ENCODE results near the gene PEX3. TPM values are rescaled to one million over a fixed set of nuclear protein-coding genes. Genes with fewer than 3 reads are reported as not detected.
"Not testable (repeated sequence)": the region's sequence is repeated elsewhere in the genome, so short reads cannot be mapped to it uniquely, and the experiment has no call there.

Gene PEX3
- total RNA-seq, 2 donors from 2014 or later = 8.2 to 10.2 TPM

DNA sequence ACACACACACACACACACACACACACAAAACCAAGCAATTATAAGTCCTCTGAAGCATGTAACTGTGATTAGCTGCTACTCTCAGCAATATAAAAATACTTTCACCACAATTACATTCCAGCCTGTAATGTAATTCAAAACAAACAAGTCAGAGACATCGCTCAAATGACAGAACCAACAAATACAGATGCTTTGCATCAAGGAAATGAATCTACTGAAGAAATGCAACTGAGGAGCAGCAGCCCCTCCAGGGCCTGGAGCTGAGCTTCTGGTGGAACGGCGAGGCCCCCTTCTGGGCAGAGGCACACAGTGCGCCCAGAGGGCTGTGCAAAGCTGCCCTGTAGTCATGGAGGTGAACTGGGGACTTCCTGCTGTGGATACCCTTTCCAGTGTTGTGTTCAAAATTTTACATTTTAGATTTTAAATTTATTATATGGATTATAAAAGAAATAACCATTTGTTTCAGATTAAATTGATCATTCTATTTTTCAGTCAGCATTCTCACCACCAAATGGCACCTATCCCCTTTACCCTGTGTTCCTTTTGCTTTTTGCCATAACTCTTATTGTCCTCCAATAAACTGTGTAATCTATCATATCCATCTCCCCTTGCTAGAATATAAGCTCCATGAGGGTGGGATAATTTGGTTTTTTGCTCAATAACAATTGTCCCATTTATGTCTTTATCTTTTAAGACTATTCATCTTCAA is 23.3 kb upstream of the PEX3 start:
- no peak overlapping the region for H3K27ac Mint-ChIP-seq
- peak; percentile 100 for ATAC-seq
- no peaks in the 10 kb centered on the region for H3K9me3 ChIP-seq (ENCODE audit: control insufficient read depth, low read length, poor library complexity, severe bottlenecking)

DNA sequence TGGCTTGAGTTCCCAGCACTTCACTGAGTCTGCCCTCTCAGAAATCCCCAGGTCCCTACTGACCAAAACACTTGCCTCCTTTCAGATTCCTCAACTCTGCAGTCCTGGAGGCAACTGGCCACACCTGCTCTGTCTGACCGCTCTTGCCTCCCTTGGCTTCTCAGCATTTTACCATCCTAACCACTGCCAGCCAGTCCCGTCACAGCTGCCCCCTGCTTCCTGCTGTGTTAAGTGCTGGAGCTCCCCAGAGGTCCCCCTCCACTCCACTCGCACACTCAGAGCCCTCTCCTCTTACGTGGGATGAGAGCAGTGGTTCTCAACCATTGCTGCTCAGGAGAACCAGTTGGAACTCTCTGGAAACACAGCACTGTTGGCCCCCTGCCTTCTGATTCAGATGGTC is 20.6 kb upstream of the PEX3 start:
- H3K36me3 Mint-ChIP-seq (ENCODE audit: low read depth) = peaks cover 5% of the 10 kb centered on the region

More for the DNA sequence above, 23.3 kb upstream of the PEX3 start:
- Mint-ChIP-seq H3K27me3 (no peaks in the 10 kb centered on the region), H3K4me1 (peaks cover 3% of the 10 kb centered on the region), H3K4me3 (no peak overlapping the region), H3K36me3 (ENCODE audit: low read depth) (peaks cover 4% of the 10 kb centered on the region)
- peak; percentile 48 to 68 (median 53) for DNase-seq

DNA sequence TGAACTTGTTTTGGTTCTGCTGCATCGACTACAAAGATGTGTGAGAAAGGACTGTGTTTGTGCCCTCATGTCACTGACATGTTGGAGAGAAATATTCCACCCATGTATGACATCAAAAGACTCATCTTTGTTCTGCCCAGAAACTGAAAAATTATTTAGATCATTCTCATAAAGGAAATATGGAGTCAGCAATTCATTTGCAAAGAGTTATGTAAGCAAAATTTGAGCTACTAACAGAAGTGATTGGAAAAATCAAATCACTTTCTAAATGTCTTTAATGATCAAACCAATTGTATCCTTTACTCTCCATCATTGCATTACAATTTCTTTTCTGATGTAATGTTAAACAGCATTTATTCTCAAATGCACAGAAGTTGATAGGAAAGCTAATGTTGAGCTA is 19.4 kb upstream of the PEX3 start:
- H3K4me1 Mint-ChIP-seq = peaks cover 3% of the 10 kb centered on the region
- DNase-seq = no peak
- H3K27me3 Mint-ChIP-seq = no peaks in the 10 kb centered on the region
- no peak overlapping the region for H3K27ac Mint-ChIP-seq
- ATAC-seq = no peak
- peaks cover 5% of the 10 kb centered on the region for H3K36me3 Mint-ChIP-seq (ENCODE audit: low read depth)
- H3K4me3 Mint-ChIP-seq = no peak overlapping the region
- no peaks in the 10 kb centered on the region for H3K9me3 ChIP-seq (ENCODE audit: control insufficient read depth, low read length, poor library complexity, severe bottlenecking)

More for the DNA sequence above, 20.6 kb upstream of the PEX3 start:
- H3K4me1 Mint-ChIP-seq = peaks cover 3% of the 10 kb centered on the region
- no peak overlapping the region for H3K4me3 Mint-ChIP-seq
- DNase-seq (no peak), ATAC-seq (no peak)
- no peak overlapping the region for H3K27ac Mint-ChIP-seq
- no peaks in the 10 kb centered on the region for H3K27me3 Mint-ChIP-seq
- no peaks in the 10 kb centered on the region for H3K9me3 ChIP-seq (ENCODE audit: control insufficient read depth, low read length, poor library complexity, severe bottlenecking)

DNA sequence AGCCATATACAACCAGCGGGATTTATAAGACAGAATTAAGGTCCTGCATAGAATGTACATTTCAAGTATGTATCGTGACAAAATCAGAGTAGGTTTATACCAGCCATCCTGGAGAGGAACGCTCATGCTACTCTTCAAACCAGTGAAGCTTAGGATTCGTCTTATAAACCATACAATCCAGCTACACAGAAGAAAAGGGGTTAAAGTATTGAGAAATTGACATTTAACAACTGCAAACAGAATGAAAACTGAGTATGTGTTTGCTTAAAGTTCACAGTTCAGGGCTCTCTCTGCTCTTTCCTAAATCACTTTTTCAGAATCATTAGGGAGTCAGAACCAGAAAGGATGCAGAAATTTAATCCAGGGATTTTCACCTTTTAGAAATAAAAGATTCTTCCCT is 18.0 kb upstream of the PEX3 start:
- H3K27ac Mint-ChIP-seq = no peak overlapping the region
- peaks cover 8% of the 10 kb centered on the region for H3K36me3 Mint-ChIP-seq (ENCODE audit: low read depth)
- H3K27me3 Mint-ChIP-seq = no peaks in the 10 kb centered on the region
- ATAC-seq (no peak), DNase-seq (no peak)
- no peaks in the 10 kb centered on the region for H3K4me1 Mint-ChIP-seq
- no peak overlapping the region for H3K4me3 Mint-ChIP-seq
- H3K9me3 ChIP-seq (ENCODE audit: control insufficient read depth, low read length, poor library complexity, severe bottlenecking) = no peaks in the 10 kb centered on the region

DNA sequence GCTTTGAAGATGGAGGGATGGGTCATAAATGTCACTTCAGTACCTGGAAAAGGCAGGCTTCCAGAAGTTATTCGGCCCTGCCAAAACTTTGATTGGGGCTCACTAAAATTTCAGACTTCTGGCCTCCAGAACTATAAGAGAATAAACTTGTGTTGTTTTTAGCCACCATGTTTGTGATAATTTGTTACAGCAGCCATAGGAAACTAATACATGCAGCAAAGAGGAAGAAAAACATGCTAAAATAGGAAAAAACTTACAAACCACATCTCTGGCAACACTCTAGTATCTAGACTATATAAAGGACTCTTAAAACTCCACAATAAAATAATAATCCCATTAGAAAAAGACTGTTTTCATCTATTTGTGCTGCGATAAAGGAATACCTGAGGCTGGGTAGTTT is 9.6 kb upstream of the PEX3 start:
- Mint-ChIP-seq H3K27me3 (no peaks in the 10 kb centered on the region), H3K36me3 (ENCODE audit: low read depth) (peaks cover 8% of the 10 kb centered on the region), H3K4me3 (no peak overlapping the region), H3K27ac (no peak overlapping the region), H3K4me1 (peaks cover 7% of the 10 kb centered on the region)
- no peaks in the 10 kb centered on the region for H3K9me3 ChIP-seq (ENCODE audit: control insufficient read depth, low read length, poor library complexity, severe bottlenecking)
- ATAC-seq (no peak), DNase-seq (no peak)

DNA sequence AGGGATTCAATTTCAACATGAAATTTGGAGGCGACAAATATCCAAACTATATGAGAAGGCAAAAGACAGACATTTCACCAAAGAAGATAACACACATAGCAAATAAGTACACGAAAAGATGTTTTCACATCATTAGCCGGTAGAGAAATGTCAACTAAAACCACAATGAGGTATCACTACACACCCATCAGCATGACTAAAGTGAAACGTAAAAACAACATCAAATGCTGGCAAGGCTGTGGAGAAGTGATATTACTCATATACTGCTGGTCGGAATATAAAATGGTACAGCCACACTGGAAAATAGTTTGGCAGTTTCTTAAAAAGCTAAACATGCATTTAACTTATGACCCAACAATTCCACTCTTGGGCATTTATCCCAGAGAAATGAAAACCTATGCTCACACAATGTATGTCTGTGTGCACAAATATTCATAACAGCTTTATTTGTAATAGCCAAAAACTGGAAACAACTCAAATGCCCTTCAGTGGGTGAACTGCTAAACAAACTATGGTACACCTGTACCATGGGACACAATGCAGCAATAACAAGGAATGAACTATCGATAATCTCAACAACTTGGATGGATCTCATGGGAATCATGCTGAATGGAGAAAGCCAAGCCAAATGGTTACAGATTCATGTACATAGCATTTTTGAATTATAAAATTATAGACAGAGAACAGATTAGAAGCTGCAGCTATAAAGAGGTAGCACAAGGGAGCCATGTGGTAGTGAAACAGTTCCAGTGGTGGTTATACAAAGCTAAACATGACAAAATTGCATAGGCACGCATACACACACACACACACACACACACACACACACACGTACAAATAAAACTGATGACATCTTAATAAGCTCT is 8.7 kb upstream of the PEX3 start:
- ATAC-seq = peak; percentile 37
- no peak overlapping the region for H3K4me3 Mint-ChIP-seq
- H3K27ac Mint-ChIP-seq = no peak overlapping the region
- no peaks in the 10 kb centered on the region for H3K9me3 ChIP-seq (ENCODE audit: control insufficient read depth, low read length, poor library complexity, severe bottlenecking)
- no peak for DNase-seq
- no peaks in the 10 kb centered on the region for H3K27me3 Mint-ChIP-seq
- H3K36me3 Mint-ChIP-seq (ENCODE audit: low read depth) = peaks cover 5% of the 10 kb centered on the region
- H3K4me1 Mint-ChIP-seq = peaks cover 7% of the 10 kb centered on the region

DNA sequence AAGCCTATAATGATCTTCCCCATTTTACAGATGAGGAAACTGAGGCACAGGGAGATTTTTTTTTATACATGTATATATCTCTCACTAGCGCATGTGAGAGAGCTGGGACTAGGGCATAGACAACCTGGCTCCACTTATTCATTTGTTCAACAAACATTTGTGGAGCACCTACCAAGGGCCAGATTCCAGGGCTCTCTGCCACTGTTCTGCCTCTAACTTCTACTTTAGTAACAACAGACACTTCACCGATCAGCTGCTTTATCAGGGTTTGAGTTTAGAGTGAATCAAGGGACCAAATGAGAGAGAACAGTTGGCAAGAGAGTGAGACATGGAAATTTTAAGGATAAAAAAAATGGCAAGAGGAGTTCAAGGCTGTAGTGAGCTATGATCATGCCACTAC is 7.5 kb upstream of the PEX3 start:
- H3K27me3 Mint-ChIP-seq = no peaks in the 10 kb centered on the region
- no peak overlapping the region for H3K4me3 Mint-ChIP-seq
- ATAC-seq (no peak), DNase-seq (no peak)
- H3K4me1 Mint-ChIP-seq = peaks cover 7% of the 10 kb centered on the region
- no peak overlapping the region for H3K27ac Mint-ChIP-seq
- H3K36me3 Mint-ChIP-seq (ENCODE audit: low read depth) = peaks cover 5% of the 10 kb centered on the region
- no peaks in the 10 kb centered on the region for H3K9me3 ChIP-seq (ENCODE audit: control insufficient read depth, low read length, poor library complexity, severe bottlenecking)

DNA sequence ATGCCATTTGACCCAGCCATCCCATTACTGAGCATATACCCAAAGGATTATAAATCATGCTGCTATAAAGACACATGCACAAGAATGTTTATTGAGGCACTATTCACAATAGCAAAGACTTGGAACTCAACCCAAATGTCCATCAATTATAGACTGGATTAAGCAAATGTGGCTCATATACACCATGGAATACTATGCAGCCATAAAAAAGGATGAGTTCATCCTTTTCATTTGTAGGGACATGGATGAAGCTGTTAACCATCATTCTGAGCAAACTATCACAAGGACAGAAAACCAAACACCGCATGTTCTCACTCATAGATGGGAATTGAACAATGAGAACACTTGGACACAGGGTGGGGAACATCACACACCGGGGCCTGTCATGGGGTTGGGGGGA is 2.7 kb upstream of the PEX3 start:
- H3K4me3 Mint-ChIP-seq; H3K36me3 Mint-ChIP-seq (ENCODE audit: low read depth); H3K27ac Mint-ChIP-seq; H3K27me3 Mint-ChIP-seq; DNase-seq; H3K9me3 ChIP-seq (ENCODE audit: control insufficient read depth, low read length, poor library complexity, severe bottlenecking); ATAC-seq: not testable (repeated sequence)
- H3K4me1 Mint-ChIP-seq = peaks cover 21% of the 10 kb centered on the region

DNA sequence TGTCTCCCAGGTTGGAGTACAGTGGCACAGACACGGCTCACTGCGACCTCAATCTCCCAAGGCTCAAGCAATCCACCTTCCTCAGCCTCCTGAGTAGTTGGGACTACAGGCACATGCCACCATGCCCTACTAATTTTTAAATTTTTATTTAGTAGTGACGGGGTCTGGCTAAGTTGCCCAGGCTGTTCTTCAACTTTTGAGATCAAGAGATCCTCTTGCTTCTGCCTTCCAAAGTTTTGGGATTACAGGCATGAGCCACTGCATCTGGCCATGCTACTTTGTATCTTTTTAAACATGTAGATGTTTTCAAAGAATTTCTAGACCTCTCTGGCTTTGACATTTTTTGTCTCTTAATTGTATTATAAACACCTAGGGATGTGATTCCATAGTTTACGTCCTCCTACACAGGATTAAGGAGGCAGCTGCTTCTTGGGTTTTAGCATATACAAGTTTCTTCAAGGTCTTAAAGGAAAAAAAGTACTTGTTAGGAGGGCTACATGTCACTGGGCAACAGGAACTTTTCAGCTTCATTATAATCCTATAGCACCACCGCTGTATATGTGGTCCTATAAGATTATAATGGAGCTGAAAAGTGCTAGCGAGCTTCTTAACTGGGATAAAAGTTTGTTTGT is 1.4 kb upstream of the PEX3 start:
- peaks cover 2% of the 10 kb centered on the region for H3K36me3 Mint-ChIP-seq (ENCODE audit: low read depth)
- H3K4me1 Mint-ChIP-seq = peaks cover 23% of the 10 kb centered on the region
- H3K9me3 ChIP-seq (ENCODE audit: control insufficient read depth, low read length, poor library complexity, severe bottlenecking) = no peaks in the 10 kb centered on the region
- ATAC-seq (no peak), DNase-seq (no peak)
- peak overlapping the region; percentile 98 for H3K4me3 Mint-ChIP-seq
- H3K27me3 Mint-ChIP-seq = no peaks in the 10 kb centered on the region
- H3K27ac Mint-ChIP-seq = peak overlapping the region; percentile 93

DNA sequence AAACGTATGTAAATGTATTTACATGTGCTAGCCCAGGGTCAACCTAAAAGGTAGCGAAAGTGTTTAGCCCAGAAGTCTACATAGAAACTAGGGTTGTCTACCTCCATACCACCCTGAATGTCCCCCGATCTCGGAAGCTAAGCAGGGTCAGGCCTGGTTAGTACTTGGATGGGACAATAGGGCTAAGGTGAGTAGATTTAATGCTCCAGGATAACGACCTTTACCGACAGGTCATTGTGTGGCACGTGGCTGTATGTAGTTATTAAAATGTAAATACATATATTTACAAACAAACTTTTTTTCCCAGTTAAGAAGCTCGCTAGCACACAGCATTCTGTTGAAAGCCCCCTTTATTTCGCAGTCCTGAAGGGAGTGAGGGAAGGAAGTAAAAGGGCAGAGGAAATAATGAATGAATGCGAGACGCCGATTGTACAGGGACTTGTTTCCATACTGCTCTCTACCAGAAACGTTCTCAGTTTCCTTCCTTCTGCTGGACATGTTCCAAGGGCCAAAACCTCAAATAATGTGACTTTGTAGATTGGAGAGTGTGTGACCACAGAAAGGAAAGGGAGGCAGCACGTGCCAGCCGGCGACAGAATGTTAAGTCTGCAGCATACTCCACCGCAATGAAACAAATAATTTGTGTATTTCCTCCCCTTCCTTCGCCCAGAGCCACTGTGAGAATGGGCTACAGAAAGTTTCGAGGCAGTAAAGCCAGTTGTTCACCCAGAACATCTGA is 722 bp upstream of the PEX3 start:
- no peaks in the 10 kb centered on the region for H3K9me3 ChIP-seq (ENCODE audit: control insufficient read depth, low read length, poor library complexity, severe bottlenecking)
- peak; percentile 15 to 66 (median 34) for DNase-seq

DNA sequence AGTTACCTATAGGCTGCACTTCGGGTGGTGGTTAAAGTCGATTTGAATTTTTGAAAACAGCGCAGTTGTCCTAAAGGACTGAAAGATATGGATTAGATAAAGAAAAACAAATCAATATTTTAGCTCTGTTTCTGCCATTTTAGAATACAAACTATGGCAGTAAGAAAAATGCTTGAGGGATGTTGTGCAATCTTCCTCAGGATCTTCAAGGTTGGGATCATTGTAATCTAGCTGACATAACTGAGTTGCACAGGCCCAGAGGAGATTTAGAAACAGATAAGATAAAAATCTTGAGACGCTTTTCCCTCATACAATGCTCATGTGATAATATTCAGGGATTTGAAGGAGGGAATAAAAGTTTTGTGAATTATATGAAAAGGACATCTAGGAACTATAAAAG is 926 bp downstream of the PEX3 start:
- Mint-ChIP-seq H3K4me1 (peaks cover 27% of the 10 kb centered on the region), H3K27ac (peak overlapping the region; percentile 93), H3K4me3 (peak overlapping the region; percentile 98), H3K36me3 (ENCODE audit: low read depth) (peaks cover 5% of the 10 kb centered on the region), H3K27me3 (no peaks in the 10 kb centered on the region)
- no peak for ATAC-seq
- no peaks in the 10 kb centered on the region for H3K9me3 ChIP-seq (ENCODE audit: control insufficient read depth, low read length, poor library complexity, severe bottlenecking)
- no peak for DNase-seq

More for the DNA sequence above, 722 bp upstream of the PEX3 start:
- H3K27me3 Mint-ChIP-seq = no peaks in the 10 kb centered on the region
- peaks cover 5% of the 10 kb centered on the region for H3K36me3 Mint-ChIP-seq (ENCODE audit: low read depth)
- H3K27ac Mint-ChIP-seq = peak overlapping the region; percentile 93
- peak; percentile 17 for ATAC-seq
- H3K4me3 Mint-ChIP-seq = peak overlapping the region; percentile 98
- peaks cover 24% of the 10 kb centered on the region for H3K4me1 Mint-ChIP-seq

DNA sequence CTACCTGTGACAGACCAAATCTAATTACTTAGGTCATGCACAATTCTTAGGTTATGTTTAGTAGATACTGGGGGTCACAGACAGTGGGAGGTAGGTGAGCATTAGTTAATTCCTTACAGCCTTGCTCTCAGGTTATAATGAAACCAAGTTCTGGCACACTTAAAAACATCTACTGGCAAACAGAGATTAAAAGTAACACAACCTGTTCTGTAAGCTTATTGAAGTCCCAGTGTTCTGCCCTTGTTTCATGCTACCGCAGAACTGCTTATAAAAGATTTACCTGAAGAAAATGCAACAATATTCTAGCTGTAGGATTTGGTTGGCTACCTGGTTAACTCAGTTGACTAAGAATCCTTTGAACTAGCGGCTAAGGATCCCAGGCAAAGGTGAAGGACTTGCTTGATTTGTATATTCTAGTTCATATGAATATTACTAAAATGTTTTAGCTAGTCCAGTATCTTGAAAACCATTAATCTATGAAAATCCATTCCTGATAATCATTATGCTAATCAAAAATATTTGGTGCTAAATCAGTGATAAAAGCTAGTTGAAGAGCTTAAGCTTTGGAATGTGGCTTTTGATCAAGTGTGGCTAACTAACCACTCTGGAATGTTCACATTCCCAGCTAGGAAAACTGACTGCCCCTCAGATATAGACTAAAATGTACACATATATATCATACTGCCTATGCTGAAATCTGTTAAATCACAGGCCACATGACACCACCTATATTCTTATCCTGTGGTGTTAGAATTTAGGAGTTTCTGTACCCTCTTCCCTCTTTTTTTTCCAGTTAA is 7.2 kb downstream of the PEX3 start:
- DNase-seq = no peak
- H3K9me3 ChIP-seq (ENCODE audit: control insufficient read depth, low read length, poor library complexity, severe bottlenecking) = no peaks in the 10 kb centered on the region
- Mint-ChIP-seq H3K27ac (no peak overlapping the region), H3K4me3 (no peak overlapping the region), H3K27me3 (no peaks in the 10 kb centered on the region), H3K4me1 (peaks cover 12% of the 10 kb centered on the region), H3K36me3 (ENCODE audit: low read depth) (peaks cover 5% of the 10 kb centered on the region)
- no peak for ATAC-seq
